Measurements from ENCODE around the gene THSD7A. TPM values are rescaled to one million over a fixed set of nuclear protein-coding genes. Genes with fewer than 3 reads are reported as not detected.

The THSD7A gene
- polyA plus RNA-seq, 1 donor (not counting 4 experiments of a cell fraction or from before 2014, with no cell fraction given): not detected

GRCh38 chr7:11615174-11615573 is 216.8 kb downstream of the THSD7A start:
- H3K27ac ChIP-seq (ENCODE audit: control insufficient read depth, insufficient read depth, low read length): no peak overlapping the region
- no peaks in the 10 kb centered on the region for H3K27me3 ChIP-seq (ENCODE audit: control insufficient read depth, extremely low read depth, insufficient read depth, low read length)
- dilution Hi-C loops (cut with MboI; ENCODE audit: extremely low pct_ligation_motif_present, low sequenced_read_pairs): no loop called here
- H3K9me3 ChIP-seq (ENCODE audit: control insufficient read depth, low read depth, low read length): no peaks in the 10 kb centered on the region
- H3K4me3 ChIP-seq (ENCODE audit: control insufficient read depth in 2 of 3, extremely low read depth in 1 of 3, insufficient read depth in 2 of 3, low read depth in 1 of 3, low read length in 3 of 3): no peak overlapping the region
- no peaks in the 10 kb centered on the region for H3K79me2 ChIP-seq (ENCODE audit: control insufficient read depth, insufficient read depth, low read length)
- FAIRE-seq (no peak), DNase-seq (ENCODE audit: low read depth, low spot score) (no peak)
- H3K4me1 ChIP-seq (ENCODE audit: control insufficient read depth, extremely low read depth, insufficient read depth, low read length): no peaks in the 10 kb centered on the region
- no peaks in the 10 kb centered on the region for H3K36me3 ChIP-seq (ENCODE audit: control insufficient read depth in 2 of 2, extremely low read depth in 1 of 2, insufficient read depth in 2 of 2, low read length in 2 of 2)
- no peak overlapping the region for H3K9ac ChIP-seq (ENCODE audit: control insufficient read depth, extremely low read depth, insufficient read depth, low read length)
- no peaks in the 10 kb centered on the region for H3K9me1 ChIP-seq (ENCODE audit: control insufficient read depth, extremely low read depth, insufficient read depth, low read length)
- TF ChIP-seq EZH2 (IDR thresholded peaks at IDR 0.05; ENCODE audit: low read length) (no peak), CTCF (optimal IDR thresholded peaks at IDR 0.05 in 1 of 3, IDR thresholded peaks at IDR 0.05 in 1 of 3, conservative IDR thresholded peaks at IDR 0.05 in 1 of 3; ENCODE audit: extremely low read depth in 1 of 3, insufficient read depth in 2 of 3, low read length in 3 of 3) (no peak)
- H2AFZ ChIP-seq (ENCODE audit: control insufficient read depth, low read length): no peak overlapping the region
- no peak overlapping the region for H3K4me2 ChIP-seq (ENCODE audit: control insufficient read depth, extremely low read depth, insufficient read depth, low read depth, low read length)
- H4K20me1 ChIP-seq (ENCODE audit: control insufficient read depth, extremely low read depth, insufficient read depth, low read length): no peaks in the 10 kb centered on the region

GRCh38 chr7:11613292-11613930 is 218.6 kb downstream of the THSD7A start:
- DNase-seq (ENCODE audit: low read depth, low spot score): no peak
- FAIRE-seq: no peak
- Histone ChIP-seq H3K36me3 (ENCODE audit: control insufficient read depth in 2 of 2, extremely low read depth in 1 of 2, insufficient read depth in 2 of 2, low read length in 2 of 2) (no peaks in the 10 kb centered on the region), H3K27me3 (ENCODE audit: control insufficient read depth, extremely low read depth, insufficient read depth, low read length) (no peaks in the 10 kb centered on the region), H2AFZ (ENCODE audit: control insufficient read depth, low read length) (no peak overlapping the region), H3K4me1 (ENCODE audit: control insufficient read depth, extremely low read depth, insufficient read depth, low read length) (no peaks in the 10 kb centered on the region), H4K20me1 (ENCODE audit: control insufficient read depth, extremely low read depth, insufficient read depth, low read length) (no peaks in the 10 kb centered on the region), H3K4me3 (ENCODE audit: control insufficient read depth in 2 of 3, extremely low read depth in 1 of 3, insufficient read depth in 2 of 3, low read depth in 1 of 3, low read length in 3 of 3) (no peak overlapping the region), H3K79me2 (ENCODE audit: control insufficient read depth, insufficient read depth, low read length) (no peaks in the 10 kb centered on the region), H3K9me1 (ENCODE audit: control insufficient read depth, extremely low read depth, insufficient read depth, low read length) (no peaks in the 10 kb centered on the region), H3K9me3 (ENCODE audit: control insufficient read depth, low read depth, low read length) (no peaks in the 10 kb centered on the region), H3K9ac (ENCODE audit: control insufficient read depth, extremely low read depth, insufficient read depth, low read length) (no peak overlapping the region), H3K27ac (ENCODE audit: control insufficient read depth, insufficient read depth, low read length) (no peak overlapping the region), H3K4me2 (ENCODE audit: control insufficient read depth, extremely low read depth, insufficient read depth, low read depth, low read length) (no peak overlapping the region)
- TF ChIP-seq CTCF (optimal IDR thresholded peaks at IDR 0.05 in 1 of 3, IDR thresholded peaks at IDR 0.05 in 1 of 3, conservative IDR thresholded peaks at IDR 0.05 in 1 of 3; ENCODE audit: extremely low read depth in 1 of 3, insufficient read depth in 2 of 3, low read length in 3 of 3): no peak
- TF ChIP-seq EZH2 (IDR thresholded peaks at IDR 0.05; ENCODE audit: low read length): no peak
- dilution Hi-C loops (cut with MboI; ENCODE audit: extremely low pct_ligation_motif_present, low sequenced_read_pairs): no loop called here

All from keratinocyte (primary cell).